ENCODE data around the gene PKDREJ. TPM values are rescaled to one million over a fixed set of nuclear protein-coding genes. Genes with fewer than 3 reads are reported as not detected.

Gene PKDREJ
- total and polyA plus RNA-seq, 2 of the 4 experiments (the other 2 are of a cell fraction) = 0.02 TPM; not detected in 1

DNA sequence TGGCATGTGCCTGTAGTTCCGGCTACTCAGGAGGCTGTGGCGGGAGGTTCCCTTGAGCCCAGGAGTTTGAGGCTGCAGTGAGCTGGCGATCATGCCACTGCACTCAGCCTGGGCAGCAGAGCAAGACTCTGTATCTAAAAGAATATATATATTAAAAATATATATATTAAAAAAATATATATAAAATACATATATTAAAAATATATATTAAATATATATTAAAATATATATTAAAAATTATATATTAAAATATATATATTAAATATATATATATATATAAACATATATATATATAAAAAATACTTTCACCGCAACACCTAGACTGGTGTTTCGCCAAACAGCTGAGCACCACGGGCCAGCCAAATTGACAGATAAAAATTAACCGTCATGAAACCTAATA, 13.4 kb upstream of the PKDREJ start:
- dilution Hi-C loops (cut with HindIII; ENCODE audit: low sequenced_read_pairs, unreplicated experiment) = no loop called here
- H2BK20ac ChIP-seq (ENCODE audit: low read depth, low read length) = no peak overlapping the region
- no peak overlapping the region for H3K9ac ChIP-seq (ENCODE audit: low read depth, low read length)
- TF ChIP-seq MAZ (IDR thresholded peaks at IDR 0.05; ENCODE audit: borderline replicate concordance, low read depth, low read length) (no peak), NFE2L2 (IDR thresholded peaks at IDR 0.05; ENCODE audit: low read depth, low read length) (no peak), RAD21 (IDR thresholded peaks at IDR 0.05; ENCODE audit: low read length) (no peak), MXI1 (IDR thresholded peaks at IDR 0.05; ENCODE audit: borderline replicate concordance, low read depth, low read length) (no peak), POLR2A (IDR thresholded peaks at IDR 0.05; ENCODE audit: low read depth, low read length) (no peak), RCOR1 (IDR thresholded peaks at IDR 0.05; ENCODE audit: insufficient replicate concordance, low read length) (no peak), RFX5 (IDR thresholded peaks at IDR 0.05; ENCODE audit: low read depth, low read length) (no peak), FOS (IDR thresholded peaks at IDR 0.05; ENCODE audit: low read depth, low read length) (no peak)
- TF ChIP-seq, protein P1, sequence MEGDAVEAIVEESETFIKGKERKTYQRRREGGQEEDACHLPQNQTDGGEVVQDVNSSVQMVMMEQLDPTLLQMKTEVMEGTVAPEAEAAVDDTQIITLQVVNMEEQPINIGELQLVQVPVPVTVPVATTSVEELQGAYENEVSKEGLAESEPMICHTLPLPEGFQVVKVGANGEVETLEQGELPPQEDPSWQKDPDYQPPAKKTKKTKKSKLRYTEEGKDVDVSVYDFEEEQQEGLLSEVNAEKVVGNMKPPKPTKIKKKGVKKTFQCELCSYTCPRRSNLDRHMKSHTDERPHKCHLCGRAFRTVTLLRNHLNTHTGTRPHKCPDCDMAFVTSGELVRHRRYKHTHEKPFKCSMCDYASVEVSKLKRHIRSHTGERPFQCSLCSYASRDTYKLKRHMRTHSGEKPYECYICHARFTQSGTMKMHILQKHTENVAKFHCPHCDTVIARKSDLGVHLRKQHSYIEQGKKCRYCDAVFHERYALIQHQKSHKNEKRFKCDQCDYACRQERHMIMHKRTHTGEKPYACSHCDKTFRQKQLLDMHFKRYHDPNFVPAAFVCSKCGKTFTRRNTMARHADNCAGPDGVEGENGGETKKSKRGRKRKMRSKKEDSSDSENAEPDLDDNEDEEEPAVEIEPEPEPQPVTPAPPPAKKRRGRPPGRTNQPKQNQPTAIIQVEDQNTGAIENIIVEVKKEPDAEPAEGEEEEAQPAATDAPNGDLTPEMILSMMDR (conservative IDR thresholded peaks at IDR 0.05; ENCODE audit: low read depth, low read length) = no peak
- H3K4me2 ChIP-seq (ENCODE audit: low read depth, low read length) = no peak overlapping the region
- H4K20me1 ChIP-seq (ENCODE audit: insufficient read depth, low read length) = no peaks in the 10 kb centered on the region
- no peak overlapping the region for H3K27ac ChIP-seq (ENCODE audit: insufficient read depth, low read length)
- BruUV-seq (replicated peaks) = no TSS peak
- no peaks in the 10 kb centered on the region for H3K27me3 ChIP-seq (ENCODE audit: control insufficient read depth, insufficient read depth, low read length)
- H3K9me3 ChIP-seq (ENCODE audit: control insufficient read depth, insufficient read depth, low read length) = no peaks in the 10 kb centered on the region
- no peak overlapping the region for H3K56ac ChIP-seq (ENCODE audit: extremely low read depth, insufficient read depth, low read length)
- no peak overlapping the region for H3K18ac ChIP-seq (ENCODE audit: low read depth, low read length)
- DNase-seq (no peak), ATAC-seq (ENCODE audit: low read depth) (no peak)
- H2BK15ac ChIP-seq (ENCODE audit: low read depth, low read length) = no peak overlapping the region
- H2AK5ac ChIP-seq (ENCODE audit: low read depth, low read length) = no peak overlapping the region
- no peaks in the 10 kb centered on the region for H3K9me1 ChIP-seq (ENCODE audit: insufficient read depth, low read length)
- H2BK5ac ChIP-seq (ENCODE audit: low read depth, low read length, poor library complexity, severe bottlenecking) = no peak overlapping the region
- POLR2A ChIA-PET (ENCODE audit: unreplicated experiment) = no interaction called here
- no peak overlapping the region for H3K4ac ChIP-seq (ENCODE audit: low read depth, low read length)
- intact Hi-C loops (cut with micrococcal nuclease) = no loop called here
- no peak overlapping the region for H4K5ac ChIP-seq (ENCODE audit: low read depth, low read length)
- WGBS, 2 experiments (ENCODE audit: extremely low coverage in 2 of 2, insufficient read length in 1 of 2) = no CpG with 5 or more reads among the region's 7 CpGs
- no peak overlapping the region for H3K14ac ChIP-seq (replicated peaks; ENCODE audit: low read depth, low read length)
- no peak overlapping the region for H2AFZ ChIP-seq (replicated peaks; ENCODE audit: low read length, poor library complexity)
- H3K36me3 ChIP-seq (ENCODE audit: control insufficient read depth, insufficient read depth, low read length) = peaks cover 80% of the 10 kb centered on the region
- no peak overlapping the region for H4K91ac ChIP-seq (ENCODE audit: insufficient read depth, low read depth, low read length)
- no peak overlapping the region for H3K23ac ChIP-seq (ENCODE audit: low read depth, low read length)
- no peak overlapping the region for H4K8ac ChIP-seq (ENCODE audit: low read depth in 2 of 2, low read length in 2 of 2)
- in situ Hi-C loops (cut with MboI; ENCODE audit: low sequenced_read_pairs) = no loop called here
- H2AK9ac ChIP-seq (replicated peaks; ENCODE audit: low read depth, low read length, poor library complexity) = no peak overlapping the region
- H2BK120ac ChIP-seq (ENCODE audit: low read depth, low read length) = no peak overlapping the region
- no peaks in the 10 kb centered on the region for H3K4me1 ChIP-seq (ENCODE audit: control insufficient read depth, insufficient read depth, low read length)
- H3K79me1 ChIP-seq (ENCODE audit: low read depth in 1 of 2, low read length in 2 of 2) = no peaks in the 10 kb centered on the region; a peak in 2 of 4 replicates
- CTCF ChIA-PET = interaction anchor here (0.8 kb wide), 1 partner anchor 9 kb away, joined by 5 read pairs; the partner anchor contains the start of gene TTC38
- H3K4me3 ChIP-seq (ENCODE audit: insufficient read depth, low read depth, low read length) = no peak overlapping the region
